ENCODE data around the gene SEPTIN10. TPM values are rescaled to one million over a fixed set of nuclear protein-coding genes. Genes with fewer than 3 reads are reported as not detected.

SEPTIN10 gene
- total and polyA plus RNA-seq, 2 experiments from 2014 or later: 52.3 to 85.1 TPM

DNA sequence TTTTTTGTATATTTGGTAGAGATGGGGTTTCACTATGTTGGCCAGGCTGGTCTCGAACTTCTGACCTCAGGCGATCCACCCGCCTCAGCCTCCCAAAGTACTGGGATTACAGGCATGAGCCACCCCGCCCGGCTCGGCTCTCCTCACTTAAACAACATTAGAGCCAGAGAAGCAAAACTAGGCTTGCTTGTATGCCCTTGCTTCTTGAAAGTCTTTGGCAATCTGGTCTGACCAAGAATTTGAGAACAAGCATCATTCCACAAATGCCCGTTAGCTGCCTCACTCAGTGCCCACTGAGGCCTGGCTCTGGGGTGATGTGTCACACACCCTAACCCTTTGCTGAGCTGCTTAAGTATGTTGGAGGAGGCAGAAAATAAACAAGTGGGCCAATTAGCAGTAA lies 33.9 kb upstream of the SEPTIN10 start (continued):
- TF ChIP-seq, protein P1, sequence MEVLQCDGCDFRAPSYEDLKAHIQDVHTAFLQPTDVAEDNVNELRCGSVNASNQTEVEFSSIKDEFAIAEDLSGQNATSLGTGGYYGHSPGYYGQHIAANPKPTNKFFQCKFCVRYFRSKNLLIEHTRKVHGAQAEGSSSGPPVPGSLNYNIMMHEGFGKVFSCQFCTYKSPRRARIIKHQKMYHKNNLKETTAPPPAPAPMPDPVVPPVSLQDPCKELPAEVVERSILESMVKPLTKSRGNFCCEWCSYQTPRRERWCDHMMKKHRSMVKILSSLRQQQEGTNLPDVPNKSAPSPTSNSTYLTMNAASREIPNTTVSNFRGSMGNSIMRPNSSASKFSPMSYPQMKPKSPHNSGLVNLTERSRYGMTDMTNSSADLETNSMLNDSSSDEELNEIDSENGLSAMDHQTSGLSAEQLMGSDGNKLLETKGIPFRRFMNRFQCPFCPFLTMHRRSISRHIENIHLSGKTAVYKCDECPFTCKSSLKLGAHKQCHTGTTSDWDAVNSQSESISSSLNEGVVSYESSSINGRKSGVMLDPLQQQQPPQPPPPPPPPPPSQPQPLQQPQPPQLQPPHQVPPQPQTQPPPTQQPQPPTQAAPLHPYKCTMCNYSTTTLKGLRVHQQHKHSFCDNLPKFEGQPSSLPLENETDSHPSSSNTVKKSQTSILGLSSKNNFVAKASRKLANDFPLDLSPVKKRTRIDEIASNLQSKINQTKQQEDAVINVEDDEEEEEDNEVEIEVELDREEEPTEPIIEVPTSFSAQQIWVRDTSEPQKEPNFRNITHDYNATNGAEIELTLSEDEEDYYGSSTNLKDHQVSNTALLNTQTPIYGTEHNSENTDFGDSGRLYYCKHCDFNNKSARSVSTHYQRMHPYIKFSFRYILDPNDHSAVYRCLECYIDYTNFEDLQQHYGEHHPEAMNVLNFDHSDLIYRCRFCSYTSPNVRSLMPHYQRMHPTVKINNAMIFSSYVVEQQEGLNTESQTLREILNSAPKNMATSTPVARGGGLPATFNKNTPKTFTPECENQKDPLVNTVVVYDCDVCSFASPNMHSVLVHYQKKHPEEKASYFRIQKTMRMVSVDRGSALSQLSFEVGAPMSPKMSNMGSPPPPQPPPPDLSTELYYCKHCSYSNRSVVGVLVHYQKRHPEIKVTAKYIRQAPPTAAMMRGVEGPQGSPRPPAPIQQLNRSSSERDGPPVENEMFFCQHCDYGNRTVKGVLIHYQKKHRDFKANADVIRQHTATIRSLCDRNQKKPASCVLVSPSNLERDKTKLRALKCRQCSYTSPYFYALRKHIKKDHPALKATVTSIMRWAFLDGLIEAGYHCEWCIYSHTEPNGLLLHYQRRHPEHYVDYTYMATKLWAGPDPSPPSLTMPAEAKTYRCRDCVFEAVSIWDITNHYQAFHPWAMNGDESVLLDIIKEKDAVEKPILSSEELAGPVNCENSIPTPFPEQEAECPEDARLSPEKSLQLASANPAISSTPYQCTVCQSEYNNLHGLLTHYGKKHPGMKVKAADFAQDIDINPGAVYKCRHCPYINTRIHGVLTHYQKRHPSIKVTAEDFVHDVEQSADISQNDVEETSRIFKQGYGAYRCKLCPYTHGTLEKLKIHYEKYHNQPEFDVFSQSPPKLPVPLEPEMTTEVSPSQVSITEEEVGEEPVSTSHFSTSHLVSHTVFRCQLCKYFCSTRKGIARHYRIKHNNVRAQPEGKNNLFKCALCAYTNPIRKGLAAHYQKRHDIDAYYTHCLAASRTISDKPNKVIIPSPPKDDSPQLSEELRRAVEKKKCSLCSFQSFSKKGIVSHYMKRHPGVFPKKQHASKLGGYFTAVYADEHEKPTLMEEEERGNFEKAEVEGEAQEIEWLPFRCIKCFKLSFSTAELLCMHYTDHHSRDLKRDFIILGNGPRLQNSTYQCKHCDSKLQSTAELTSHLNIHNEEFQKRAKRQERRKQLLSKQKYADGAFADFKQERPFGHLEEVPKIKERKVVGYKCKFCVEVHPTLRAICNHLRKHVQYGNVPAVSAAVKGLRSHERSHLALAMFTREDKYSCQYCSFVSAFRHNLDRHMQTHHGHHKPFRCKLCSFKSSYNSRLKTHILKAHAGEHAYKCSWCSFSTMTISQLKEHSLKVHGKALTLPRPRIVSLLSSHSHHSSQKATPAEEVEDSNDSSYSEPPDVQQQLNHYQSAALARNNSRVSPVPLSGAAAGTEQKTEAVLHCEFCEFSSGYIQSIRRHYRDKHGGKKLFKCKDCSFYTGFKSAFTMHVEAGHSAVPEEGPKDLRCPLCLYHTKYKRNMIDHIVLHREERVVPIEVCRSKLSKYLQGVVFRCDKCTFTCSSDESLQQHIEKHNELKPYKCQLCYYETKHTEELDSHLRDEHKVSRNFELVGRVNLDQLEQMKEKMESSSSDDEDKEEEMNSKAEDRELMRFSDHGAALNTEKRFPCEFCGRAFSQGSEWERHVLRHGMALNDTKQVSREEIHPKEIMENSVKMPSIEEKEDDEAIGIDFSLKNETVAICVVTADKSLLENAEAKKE (CRISPR knock-in tag; IDR thresholded peaks at IDR 0.05): no peak
- TF ChIP-seq NANOG (IDR thresholded peaks at IDR 0.05; ENCODE audit: borderline replicate concordance) (no peak), ETS1 (IDR thresholded peaks at IDR 0.05) (no peak)

GRCh38 chr2:109646961-109647360 lies 33.2 kb upstream of the SEPTIN10 start:
- Histone ChIP-seq H3K27ac (ENCODE audit: low read depth) (no peak overlapping the region), H2AFZ (no peak overlapping the region), H4K20me1 (replicated peaks; ENCODE audit: insufficient read depth) (no peaks in the 10 kb centered on the region), H3K79me2 (replicated peaks; ENCODE audit: insufficient read depth) (no peaks in the 10 kb centered on the region), H3K27me3 (ENCODE audit: insufficient read depth) (no peaks in the 10 kb centered on the region), H3K4me3 (no peak overlapping the region), H3F3A (replicated peaks; ENCODE audit: low read depth) (no peaks in the 10 kb centered on the region), H3K4me1 (ENCODE audit: insufficient read depth) (peaks cover 19% of the 10 kb centered on the region), H3K4me2 (no peak overlapping the region), H3K36me3 (ENCODE audit: insufficient read depth) (no peaks in the 10 kb centered on the region), H3K9me2 (ENCODE audit: insufficient read depth) (no peaks in the 10 kb centered on the region; the same call in 1 of the 2 replicates)
- peaks cover 24% of the 10 kb centered on the region for H3K4me1 Mint-ChIP-seq
- peaks cover 8% of the 10 kb centered on the region for H3K27me3 Mint-ChIP-seq (ENCODE audit: insufficient read depth, low read depth, poor library complexity)
- H3K4me3 Mint-ChIP-seq: no peak overlapping the region
- ATAC-seq: no peak
- no peaks in the 10 kb centered on the region; the same call in 2 of the 3 replicates for H3K9me3 Mint-ChIP-seq
- H3K27ac Mint-ChIP-seq: no peak overlapping the region
- DNase-seq (ENCODE audit: low spot score): no peak
- no peaks in the 10 kb centered on the region for H3K36me3 Mint-ChIP-seq (ENCODE audit: low read depth)
- TF ChIP-seq EZH2phosphoT487 (IDR thresholded peaks at IDR 0.05; ENCODE audit: unreplicated experiment): no peak
- no peak for TF ChIP-seq JUNB (IDR thresholded peaks at IDR 0.05; ENCODE audit: unreplicated experiment)
- no peak for TF ChIP-seq ZNF331 (CRISPR knock-in tag; IDR thresholded peaks at IDR 0.05; ENCODE audit: low read depth)
- TF ChIP-seq ZNF114 (CRISPR knock-in tag; IDR thresholded peaks at IDR 0.05): no peak
- TF ChIP-seq NANOG (IDR thresholded peaks at IDR 0.05; ENCODE audit: borderline replicate concordance): no peak
- TF ChIP-seq, protein P1 (CRISPR knock-in tag; IDR thresholded peaks at IDR 0.05): no peak
- no peak for TF ChIP-seq STAT1 (IDR thresholded peaks at IDR 0.05; ENCODE audit: unreplicated experiment)
- no peak for TF ChIP-seq CREB1 (CRISPR knock-in tag; IDR thresholded peaks at IDR 0.05; ENCODE audit: low read depth)
